HG03097 (cell line): ENCODE data around the gene AOAH.
"Not testable (repeated sequence)": the region's sequence is repeated elsewhere in the genome, so short reads cannot be mapped to it uniquely, and the experiment has no call there.

Experiments used
- ATAC-seq: cut with Tn5 transposase; IDR thresholded peaks from one replicate; pipeline ENCODE4 v1.9.1; 2021; ENCODE audit not compliant: unreplicated experiment, low FRiP score

Gene AOAH

GRCh38 chr7:36522453-36523007, 201.8 kb downstream of the AOAH start:
- no peak for ATAC-seq

GRCh38 chr7:36521911-36522310, 202.4 kb downstream of the AOAH start:
- ATAC-seq: no peak

- no peak for ATAC-seq
These were observed 203.2 kb downstream of the AOAH start for GRCh38 chr7:36521133-36521532.

- no peak for ATAC-seq
These were observed 208.4 kb downstream of the AOAH start for GRCh38 chr7:36515847-36516246.

GRCh38 chr7:36514289-36515243, 209.7 kb downstream of the AOAH start:
- ATAC-seq: no peak

- ATAC-seq: no peak
These were observed 210.9 kb downstream of the AOAH start for GRCh38 chr7:36513393-36513792.

- ATAC-seq: no peak
These were observed 211.7 kb downstream of the AOAH start for GRCh38 chr7:36512616-36513015.

- no peak for ATAC-seq
These were observed 214.3 kb downstream of the AOAH start for GRCh38 chr7:36509962-36510361.

GRCh38 chr7:36507475-36508440, 216.5 kb downstream of the AOAH start:
- no peak for ATAC-seq

- ATAC-seq: no peak
These were observed 217.5 kb downstream of the AOAH start for GRCh38 chr7:36506820-36507219.

GRCh38 chr7:36506130-36506798, 218.0 kb downstream of the AOAH start:
- ATAC-seq: no peak

GRCh38 chr7:36504617-36505016, 219.7 kb downstream of the AOAH start:
- not testable (repeated sequence) for ATAC-seq

- not testable (repeated sequence) for ATAC-seq
These were observed 220.1 kb downstream of the AOAH start for GRCh38 chr7:36504216-36504615.

GRCh38 chr7:36497775-36498174, 226.5 kb downstream of the AOAH start:
- no peak for ATAC-seq

- ATAC-seq: not testable (repeated sequence)
These were observed 227.1 kb downstream of the AOAH start for GRCh38 chr7:36497176-36497575.

GRCh38 chr7:36496576-36496975, 227.7 kb downstream of the AOAH start:
- no peak for ATAC-seq

GRCh38 chr7:36491317-36491716, 233.0 kb downstream of the AOAH start:
- no peak for ATAC-seq

- ATAC-seq: no peak
These were observed 233.9 kb downstream of the AOAH start for GRCh38 chr7:36490419-36490830.

GRCh38 chr7:36488672-36489071, 235.6 kb downstream of the AOAH start:
- not testable (repeated sequence) for ATAC-seq

- no peak for ATAC-seq
These were observed 236.4 kb downstream of the AOAH start for GRCh38 chr7:36487756-36488336.
